HUES48 (cell line): ENCODE data around the gene PHGDH.

Experiments
- H3K27ac ChIP-seq: one replicate; pipeline ENCODE4 v1.7.0; 2013; ENCODE audit warnings: low read depth, low read length, inconsistent platforms
- H3K27me3 ChIP-seq: 2 replicates; pipeline ENCODE4 v1.6.1; 2013; ENCODE audit warnings: mild to moderate bottlenecking, low read length; ENCODE audit not compliant: control insufficient read depth, insufficient read depth
- H3K36me3 ChIP-seq: 2 replicates; pipeline ENCODE4 v1.6.1; 2013; ENCODE audit warnings: low read length; ENCODE audit not compliant: control insufficient read depth, insufficient read depth
- H3K4me1 ChIP-seq: 2 replicates; pipeline ENCODE4 v1.6.1; 2013; ENCODE audit warnings: mild to moderate bottlenecking, low read length; ENCODE audit not compliant: control insufficient read depth, insufficient read depth
- H3K4me3 ChIP-seq: 2 replicates; pipeline ENCODE4 v1.5.1; 2013; ENCODE audit warnings: mild to moderate bottlenecking, low read depth, low read length
- H3K9ac ChIP-seq: 2 replicates; pipeline ENCODE4 v1.6.1; 2013; ENCODE audit warnings: mild to moderate bottlenecking, low read depth, low read length, moderate library complexity
- H3K9me3 ChIP-seq: 2 replicates; pipeline ENCODE4 v1.6.1; 2013; ENCODE audit warnings: low read length; ENCODE audit not compliant: control insufficient read depth, insufficient read depth

The PHGDH gene

GRCh38 chr1:119715542-119715941, 3.8 kb downstream of the PHGDH start:
- no peaks in the 10 kb centered on the region for H3K27me3 ChIP-seq
- peak overlapping the region; percentile 17 for H3K4me3 ChIP-seq
- no peak overlapping the region for H3K27ac ChIP-seq
- no peaks in the 10 kb centered on the region for H3K9me3 ChIP-seq
- H3K36me3 ChIP-seq, result peaks cover 30% of the 10 kb centered on the region
- H3K4me1 ChIP-seq, result peaks cover 35% of the 10 kb centered on the region
- no peak overlapping the region for H3K9ac ChIP-seq

DNA sequence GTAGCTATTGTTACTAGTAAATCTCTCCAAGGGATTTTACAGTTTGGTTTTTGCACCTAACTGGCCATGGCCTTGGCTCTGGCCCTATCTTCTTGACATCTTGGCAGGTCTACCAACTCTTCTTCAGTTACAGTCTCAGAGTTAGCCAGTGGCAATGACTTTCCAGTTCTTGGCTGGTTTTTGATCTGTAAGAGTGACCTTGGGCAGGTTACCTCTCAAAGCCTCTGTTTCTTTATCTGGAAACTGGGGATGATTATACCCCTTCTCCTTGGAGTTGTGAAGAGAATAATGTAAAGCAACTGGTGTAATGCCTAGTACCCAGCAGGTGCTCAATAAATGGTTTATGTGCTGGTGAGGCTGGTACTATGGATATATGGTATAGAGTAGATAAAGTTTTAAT, 6.7 kb downstream of the PHGDH start:
- Histone ChIP-seq H3K4me1 (peaks cover 32% of the 10 kb centered on the region), H3K36me3 (peaks cover 56% of the 10 kb centered on the region), H3K9ac (no peak overlapping the region), H3K27me3 (no peaks in the 10 kb centered on the region), H3K4me3 (no peak overlapping the region), H3K27ac (no peak overlapping the region), H3K9me3 (no peaks in the 10 kb centered on the region)

- Histone ChIP-seq H3K4me1 (peaks cover 26% of the 10 kb centered on the region), H3K36me3 (peaks cover 61% of the 10 kb centered on the region), H3K27me3 (no peaks in the 10 kb centered on the region), H3K9ac (no peak overlapping the region), H3K27ac (no peak overlapping the region), H3K9me3 (no peaks in the 10 kb centered on the region), H3K4me3 (no peak overlapping the region)
Observed at GRCh38 chr1:119718972-119719371, 7.2 kb downstream of the PHGDH start.

GRCh38 chr1:119720866-119721440, 9.2 kb downstream of the PHGDH start:
- no peaks in the 10 kb centered on the region for H3K27me3 ChIP-seq
- no peak overlapping the region for H3K9ac ChIP-seq
- peaks cover 77% of the 10 kb centered on the region for H3K36me3 ChIP-seq
- H3K4me3 ChIP-seq, result no peak overlapping the region
- H3K27ac ChIP-seq, result no peak overlapping the region
- no peaks in the 10 kb centered on the region for H3K9me3 ChIP-seq
- H3K4me1 ChIP-seq, result peaks cover 7% of the 10 kb centered on the region

DNA sequence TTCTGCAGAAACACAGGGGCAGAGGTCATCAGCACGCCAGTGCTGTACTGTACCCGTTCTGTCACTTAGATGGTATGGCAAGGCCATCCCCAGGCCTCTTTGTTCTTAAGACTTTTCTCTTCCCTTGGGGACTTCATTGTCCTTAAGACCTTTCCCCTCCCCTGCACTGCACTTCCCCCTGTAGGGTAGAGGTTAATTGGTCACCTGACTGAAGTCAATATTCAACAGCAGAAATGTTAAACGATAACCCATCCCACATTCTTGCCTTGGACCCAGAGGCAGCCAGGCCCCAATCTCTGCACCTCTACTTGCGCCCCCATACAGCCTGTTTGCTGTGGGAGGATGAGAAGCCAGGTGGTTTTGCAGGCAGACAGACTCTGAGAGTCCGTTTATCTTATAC, 10.2 kb downstream of the PHGDH start:
- peaks cover 6% of the 10 kb centered on the region; the same call in 1 of the 2 replicates for H3K4me1 ChIP-seq
- no peak overlapping the region for H3K9ac ChIP-seq
- H3K27ac ChIP-seq, result no peak overlapping the region
- H3K36me3 ChIP-seq, result peaks cover 86% of the 10 kb centered on the region
- H3K27me3 ChIP-seq, result no peaks in the 10 kb centered on the region
- no peaks in the 10 kb centered on the region for H3K9me3 ChIP-seq
- no peak overlapping the region for H3K4me3 ChIP-seq

GRCh38 chr1:119724611-119725218, 13.0 kb downstream of the PHGDH start:
- peaks cover 98% of the 10 kb centered on the region for H3K36me3 ChIP-seq
- H3K27me3 ChIP-seq, result no peaks in the 10 kb centered on the region
- H3K9ac ChIP-seq, result no peak overlapping the region
- no peaks in the 10 kb centered on the region for H3K9me3 ChIP-seq
- no peak overlapping the region for H3K4me3 ChIP-seq
- no peak overlapping the region for H3K27ac ChIP-seq
- no peaks in the 10 kb centered on the region for H3K4me1 ChIP-seq

DNA sequence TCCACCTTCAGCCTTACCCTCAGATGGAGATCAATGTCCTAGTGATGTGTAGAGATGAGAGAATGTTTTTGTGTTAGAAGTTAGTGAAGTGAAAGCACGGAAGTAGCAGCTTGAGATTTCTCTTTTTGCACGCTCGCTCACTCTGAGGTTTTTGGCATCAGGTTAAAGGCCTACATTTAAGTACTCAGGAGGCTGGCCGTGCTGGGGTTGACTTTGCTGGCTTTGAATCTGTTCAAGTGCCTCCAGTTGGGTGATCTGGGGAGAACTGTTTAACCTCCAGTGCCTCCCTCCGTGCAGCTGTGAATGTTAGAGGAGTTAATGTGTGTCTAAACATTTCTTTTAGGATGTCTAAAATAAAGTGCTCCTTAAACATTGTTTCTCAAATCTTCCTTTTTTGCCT, 13.9 kb downstream of the PHGDH start:
- Histone ChIP-seq H3K9me3 (no peaks in the 10 kb centered on the region), H3K27me3 (no peaks in the 10 kb centered on the region), H3K36me3 (peaks cover 98% of the 10 kb centered on the region), H3K27ac (no peak overlapping the region), H3K4me1 (no peaks in the 10 kb centered on the region), H3K4me3 (no peak overlapping the region), H3K9ac (no peak overlapping the region)

DNA sequence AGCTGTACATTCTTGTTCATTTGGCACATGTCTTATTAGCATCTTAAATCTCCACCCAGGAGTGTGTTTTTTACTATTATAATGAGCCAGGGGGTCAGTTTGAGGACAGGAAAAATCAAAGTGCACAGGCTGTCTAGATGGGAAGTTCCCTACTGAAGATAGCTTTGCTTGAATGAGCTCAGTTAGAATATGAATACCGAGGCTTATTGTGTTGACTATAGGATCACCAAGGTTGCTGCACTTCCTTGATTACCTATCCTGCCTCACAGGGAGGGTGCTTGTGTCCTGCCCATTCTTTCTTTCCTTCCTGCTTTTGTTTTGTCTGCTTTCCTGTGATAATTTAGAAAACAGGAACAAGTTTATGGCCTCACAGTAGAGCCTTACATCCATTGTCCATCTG, 16.3 kb downstream of the PHGDH start:
- no peak overlapping the region for H3K4me3 ChIP-seq
- H3K27ac ChIP-seq, result no peak overlapping the region
- H3K9ac ChIP-seq, result no peak overlapping the region
- H3K36me3 ChIP-seq, result peaks cover 98% of the 10 kb centered on the region
- no peaks in the 10 kb centered on the region for H3K4me1 ChIP-seq
- no peaks in the 10 kb centered on the region for H3K9me3 ChIP-seq
- no peaks in the 10 kb centered on the region for H3K27me3 ChIP-seq

- no peak overlapping the region for H3K4me3 ChIP-seq
- peaks cover 98% of the 10 kb centered on the region for H3K36me3 ChIP-seq
- no peak overlapping the region for H3K27ac ChIP-seq
- no peaks in the 10 kb centered on the region for H3K9me3 ChIP-seq
- H3K4me1 ChIP-seq, result no peaks in the 10 kb centered on the region
- H3K9ac ChIP-seq, result no peak overlapping the region
- no peaks in the 10 kb centered on the region for H3K27me3 ChIP-seq
Observed at GRCh38 chr1:119729044-119729443, 17.3 kb downstream of the PHGDH start.

- no peaks in the 10 kb centered on the region for H3K27me3 ChIP-seq
- H3K36me3 ChIP-seq, result peaks cover 98% of the 10 kb centered on the region
Observed at GRCh38 chr1:119731060-119731459, 19.3 kb downstream of the PHGDH start.

GRCh38 chr1:119731741-119732430, 20.2 kb downstream of the PHGDH start:
- Histone ChIP-seq H3K36me3 (peaks cover 98% of the 10 kb centered on the region), H3K4me3 (no peak overlapping the region), H3K9me3 (no peaks in the 10 kb centered on the region), H3K9ac (no peak overlapping the region), H3K27me3 (no peaks in the 10 kb centered on the region), H3K27ac (no peak overlapping the region), H3K4me1 (no peaks in the 10 kb centered on the region)

More at GRCh38 chr1:119731060-119731459, 19.3 kb downstream of the PHGDH start:
- H3K9ac ChIP-seq, result no peak overlapping the region
- H3K4me1 ChIP-seq, result no peaks in the 10 kb centered on the region
- no peaks in the 10 kb centered on the region for H3K9me3 ChIP-seq
- H3K4me3 ChIP-seq, result no peak overlapping the region
- no peak overlapping the region for H3K27ac ChIP-seq
